Measurements from ENCODE around the gene DGLUCY.

DNA sequence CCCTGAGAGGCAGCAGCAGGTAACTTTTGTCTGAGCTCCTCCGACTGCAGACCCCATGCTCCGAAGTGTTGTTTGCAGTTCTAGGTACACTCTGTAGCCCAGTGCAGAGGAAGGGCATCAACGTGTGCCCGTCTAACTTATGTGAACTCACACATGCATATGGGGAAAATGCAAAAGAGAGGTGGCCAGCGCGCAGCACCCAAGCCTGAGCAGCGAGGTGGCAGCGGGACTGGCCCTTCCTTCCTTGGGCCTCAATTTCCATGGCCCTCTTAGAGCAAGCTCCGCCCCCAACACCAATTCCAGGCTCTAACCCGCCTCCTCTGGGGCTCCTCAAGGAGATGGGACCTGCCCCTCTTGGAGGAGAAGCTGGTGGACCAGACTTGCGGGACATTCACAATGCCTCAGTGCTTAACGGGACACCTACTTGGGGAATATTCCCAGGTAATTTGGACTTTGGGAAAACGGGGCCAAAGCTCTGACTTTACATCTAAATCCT, 102.9 kb downstream of the DGLUCY start:
- TF ChIP-seq POLR2A (IDR thresholded peaks at IDR 0.05): no peak
- TF ChIP-seq, protein P1, sequence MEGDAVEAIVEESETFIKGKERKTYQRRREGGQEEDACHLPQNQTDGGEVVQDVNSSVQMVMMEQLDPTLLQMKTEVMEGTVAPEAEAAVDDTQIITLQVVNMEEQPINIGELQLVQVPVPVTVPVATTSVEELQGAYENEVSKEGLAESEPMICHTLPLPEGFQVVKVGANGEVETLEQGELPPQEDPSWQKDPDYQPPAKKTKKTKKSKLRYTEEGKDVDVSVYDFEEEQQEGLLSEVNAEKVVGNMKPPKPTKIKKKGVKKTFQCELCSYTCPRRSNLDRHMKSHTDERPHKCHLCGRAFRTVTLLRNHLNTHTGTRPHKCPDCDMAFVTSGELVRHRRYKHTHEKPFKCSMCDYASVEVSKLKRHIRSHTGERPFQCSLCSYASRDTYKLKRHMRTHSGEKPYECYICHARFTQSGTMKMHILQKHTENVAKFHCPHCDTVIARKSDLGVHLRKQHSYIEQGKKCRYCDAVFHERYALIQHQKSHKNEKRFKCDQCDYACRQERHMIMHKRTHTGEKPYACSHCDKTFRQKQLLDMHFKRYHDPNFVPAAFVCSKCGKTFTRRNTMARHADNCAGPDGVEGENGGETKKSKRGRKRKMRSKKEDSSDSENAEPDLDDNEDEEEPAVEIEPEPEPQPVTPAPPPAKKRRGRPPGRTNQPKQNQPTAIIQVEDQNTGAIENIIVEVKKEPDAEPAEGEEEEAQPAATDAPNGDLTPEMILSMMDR (IDR thresholded peaks at IDR 0.05): no peak

All from prostate gland (tissue), 2 donors.